DND-41 (cell line): Measurements from ENCODE around the gene DDX39A.
"Not testable (repeated sequence)": the region's sequence is repeated elsewhere in the genome, so short reads cannot be mapped to it uniquely, and the experiment has no call there.

Experiments used
- ATAC-seq: fragments of 200-7000 bp; cut with Tn5 transposase; 3 replicates; pipeline ENCODE4 v1.9.1; 2021; ENCODE audit warnings: low read depth; ENCODE audit not compliant: insufficient read depth
- DNase-seq: peaks from one replicate; pipeline ENCODE4 v3.0.0-alpha.2; 2020
- H2AFZ ChIP-seq: 2 replicates; pipeline ENCODE4 v1.6.0; 2012; ENCODE audit warnings: low read depth, low read length
- H3K27ac ChIP-seq: 2 replicates; pipeline ENCODE4 v1.5.1; 2012; ENCODE audit warnings: low read length, inconsistent platforms
- H3K27me3 ChIP-seq: fragments of 200-600 bp; sonication (generic); 2 replicates; pipeline ENCODE4 v1.6.0; 2012; ENCODE audit warnings: low read length, mild to moderate bottlenecking, inconsistent platforms; ENCODE audit not compliant: insufficient read depth, poor library complexity
- H3K36me3 ChIP-seq: 2 replicates; pipeline ENCODE4 v1.5.1; 2012; ENCODE audit warnings: low read length, inconsistent platforms; ENCODE audit not compliant: insufficient read depth
- H3K4me1 ChIP-seq: 2 replicates; pipeline ENCODE4 v1.5.1; 2012; ENCODE audit warnings: mild to moderate bottlenecking, low read length; ENCODE audit not compliant: insufficient read depth
- H3K4me2 ChIP-seq: 2 replicates; pipeline ENCODE4 v1.6.0; 2012; ENCODE audit warnings: mild to moderate bottlenecking, moderate library complexity, low read length, inconsistent platforms; ENCODE audit not compliant: insufficient read depth
- H3K4me3 ChIP-seq, 2 experiments: fragments of 200-600 bp in 1 of 2; shearing (Covaris generic) in 1 of 2; 2 replicates each; pipeline ENCODE4 v1.5.1; 2012 to 2016; ENCODE audit warnings: inconsistent platforms in 2 of 2, low read length in 2 of 2, mild to moderate bottlenecking in 2 of 2, low read depth in 1 of 2, moderate library complexity in 1 of 2
- H3K79me2 ChIP-seq: 2 replicates; pipeline ENCODE4 v1.6.0; 2012; ENCODE audit warnings: low read length, inconsistent platforms; ENCODE audit not compliant: insufficient read depth
- H3K9ac ChIP-seq: 2 replicates; pipeline ENCODE4 v1.6.0; 2012; ENCODE audit warnings: low read depth, mild to moderate bottlenecking, inconsistent platforms, low read length, moderate library complexity
- H3K9me3 ChIP-seq: 2 replicates; pipeline ENCODE4 v1.5.1; 2012; ENCODE audit warnings: low read length, moderate library complexity, mild to moderate bottlenecking, inconsistent platforms; ENCODE audit not compliant: insufficient read depth, severe bottlenecking
- H4K20me1 ChIP-seq: 2 replicates; pipeline ENCODE4 v1.6.0; 2012; ENCODE audit warnings: low read length; ENCODE audit not compliant: insufficient read depth
- EZH2 ChIP-seq: IDR thresholded peaks from 3 replicates; pipeline ENCODE4 v1.6.1; 2012; ENCODE audit warnings: borderline replicate concordance, low read depth, mild to moderate bottlenecking, moderate library complexity, low read length, inconsistent platforms; ENCODE audit not compliant: severe bottlenecking
- TF ChIP-seq, protein P1 (sequence below): IDR thresholded peaks from 2 replicates; pipeline ENCODE4 v1.5.1; 2012; ENCODE audit warnings: borderline replicate concordance, low read length, moderate library complexity, mild to moderate bottlenecking; ENCODE audit not compliant: poor library complexity, severe bottlenecking; ENCODE audit errors: extremely low read depth

The DDX39A gene

DNA sequence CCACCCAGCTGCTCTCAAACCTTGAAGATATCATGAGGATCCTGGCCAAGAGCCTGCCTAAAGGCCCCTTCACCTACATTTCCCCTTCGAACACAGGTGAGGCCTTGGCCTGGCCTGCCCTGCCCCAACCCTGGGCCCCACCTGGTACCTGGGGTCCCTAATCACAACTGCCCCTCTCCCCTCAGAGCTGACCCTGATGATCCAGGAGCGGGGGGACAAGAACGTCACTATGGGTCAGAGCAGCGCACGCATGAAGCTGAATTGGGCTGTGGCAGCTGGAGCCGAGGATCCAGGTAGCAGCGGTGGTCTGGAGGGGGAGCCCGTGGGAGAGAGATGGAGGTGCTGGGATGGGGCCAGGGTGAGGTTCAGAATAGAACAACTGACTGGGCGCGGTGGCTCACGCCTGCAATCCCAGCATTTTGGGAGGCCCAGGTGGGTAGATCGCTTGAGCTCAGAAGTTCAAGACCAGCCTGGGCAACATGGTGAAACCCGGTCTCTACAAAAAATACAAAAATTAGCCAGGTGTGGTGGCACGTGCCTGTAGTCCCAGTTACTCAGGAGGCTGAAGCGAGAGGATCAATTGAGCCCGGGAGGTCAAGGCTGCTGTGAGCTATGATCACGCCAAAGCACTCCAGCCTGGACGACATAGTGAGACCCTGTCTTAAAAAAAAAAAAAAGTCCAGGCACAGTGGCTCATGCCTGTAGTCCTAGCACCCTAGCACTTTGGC is 17.5 kb downstream of the DDX39A start:
- H3K27me3 ChIP-seq, result no peaks in the 10 kb centered on the region
- no peak overlapping the region for H3K4me3 ChIP-seq
- H3K36me3 ChIP-seq, result peaks cover 4% of the 10 kb centered on the region
- TF ChIP-seq, protein P1, sequence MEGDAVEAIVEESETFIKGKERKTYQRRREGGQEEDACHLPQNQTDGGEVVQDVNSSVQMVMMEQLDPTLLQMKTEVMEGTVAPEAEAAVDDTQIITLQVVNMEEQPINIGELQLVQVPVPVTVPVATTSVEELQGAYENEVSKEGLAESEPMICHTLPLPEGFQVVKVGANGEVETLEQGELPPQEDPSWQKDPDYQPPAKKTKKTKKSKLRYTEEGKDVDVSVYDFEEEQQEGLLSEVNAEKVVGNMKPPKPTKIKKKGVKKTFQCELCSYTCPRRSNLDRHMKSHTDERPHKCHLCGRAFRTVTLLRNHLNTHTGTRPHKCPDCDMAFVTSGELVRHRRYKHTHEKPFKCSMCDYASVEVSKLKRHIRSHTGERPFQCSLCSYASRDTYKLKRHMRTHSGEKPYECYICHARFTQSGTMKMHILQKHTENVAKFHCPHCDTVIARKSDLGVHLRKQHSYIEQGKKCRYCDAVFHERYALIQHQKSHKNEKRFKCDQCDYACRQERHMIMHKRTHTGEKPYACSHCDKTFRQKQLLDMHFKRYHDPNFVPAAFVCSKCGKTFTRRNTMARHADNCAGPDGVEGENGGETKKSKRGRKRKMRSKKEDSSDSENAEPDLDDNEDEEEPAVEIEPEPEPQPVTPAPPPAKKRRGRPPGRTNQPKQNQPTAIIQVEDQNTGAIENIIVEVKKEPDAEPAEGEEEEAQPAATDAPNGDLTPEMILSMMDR, result no peak
- no peak for TF ChIP-seq EZH2
- peaks cover 7% of the 10 kb centered on the region for H4K20me1 ChIP-seq
- no peaks in the 10 kb centered on the region for H3K9me3 ChIP-seq
- no peaks in the 10 kb centered on the region for H3K79me2 ChIP-seq
- H3K27ac ChIP-seq, result no peak overlapping the region
- DNase-seq (no peak), ATAC-seq (no peak)
- no peak overlapping the region for H3K9ac ChIP-seq
- H3K4me2 ChIP-seq, result no peak overlapping the region
- H3K4me1 ChIP-seq, result no peaks in the 10 kb centered on the region
- no peak overlapping the region for H2AFZ ChIP-seq

DNA sequence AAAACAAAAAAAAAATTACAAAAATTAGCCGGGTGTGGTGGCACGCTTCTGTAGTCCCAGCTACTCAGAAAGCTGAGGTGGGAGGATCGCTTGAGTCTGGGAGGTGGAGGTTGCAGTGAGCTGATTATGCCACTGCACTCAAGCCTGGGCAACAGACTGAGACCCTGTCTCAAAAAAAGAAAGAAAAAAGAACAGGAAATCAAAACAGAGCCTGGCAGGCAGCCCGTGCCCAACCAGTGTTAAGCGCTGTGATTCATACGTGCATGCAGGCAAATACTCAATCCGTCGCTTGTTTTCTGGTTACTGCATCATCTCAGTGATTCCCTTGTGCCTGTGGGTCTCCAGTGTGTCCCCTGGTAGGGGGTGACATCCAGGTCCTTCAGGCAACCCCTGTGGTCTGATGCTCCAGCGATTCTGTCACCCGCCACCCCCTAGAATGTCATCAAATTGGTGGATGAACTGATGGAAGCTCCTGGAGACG is 18.1 kb downstream of the DDX39A start:
- Histone ChIP-seq H3K27ac (no peak overlapping the region), H3K9ac (no peak overlapping the region), H2AFZ (no peak overlapping the region), H3K4me3 (no peak overlapping the region), H4K20me1 (peaks cover 2% of the 10 kb centered on the region), H3K9me3 (no peaks in the 10 kb centered on the region), H3K27me3 (no peaks in the 10 kb centered on the region), H3K79me2 (no peaks in the 10 kb centered on the region), H3K4me1 (no peaks in the 10 kb centered on the region), H3K4me2 (no peak overlapping the region), H3K36me3 (no peaks in the 10 kb centered on the region)
- TF ChIP-seq, protein P1, result no peak
- no peak for TF ChIP-seq EZH2
- DNase-seq, result no peak
- ATAC-seq, result no peak

DNA sequence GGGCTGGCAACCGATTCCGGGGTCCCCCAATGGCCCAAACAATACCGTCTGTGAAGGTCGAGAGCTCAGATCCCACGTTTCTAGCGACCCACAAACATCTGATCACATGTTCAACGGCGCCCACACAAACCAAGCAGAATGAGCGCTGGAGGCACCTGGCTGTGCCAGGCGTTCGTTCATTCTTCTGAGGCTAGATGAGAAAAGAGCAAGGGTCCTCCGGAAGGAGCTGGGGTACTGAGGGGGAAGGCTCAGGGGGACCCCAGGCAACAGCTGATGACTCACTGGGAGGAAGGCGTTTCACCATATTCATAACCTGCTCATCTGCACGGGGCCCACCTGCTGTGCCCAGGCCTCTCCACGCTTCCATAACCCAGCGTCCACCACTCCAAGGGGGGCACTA is 22.0 kb downstream of the DDX39A start:
- not testable (repeated sequence) for H3K27ac ChIP-seq, H3K9ac ChIP-seq, H4K20me1 ChIP-seq, H3K27me3 ChIP-seq, H3K4me3 ChIP-seq, H3K36me3 ChIP-seq, ATAC-seq, DNase-seq, H2AFZ ChIP-seq, H3K4me2 ChIP-seq, H3K79me2 ChIP-seq, H3K9me3 ChIP-seq, H3K4me1 ChIP-seq

DNA sequence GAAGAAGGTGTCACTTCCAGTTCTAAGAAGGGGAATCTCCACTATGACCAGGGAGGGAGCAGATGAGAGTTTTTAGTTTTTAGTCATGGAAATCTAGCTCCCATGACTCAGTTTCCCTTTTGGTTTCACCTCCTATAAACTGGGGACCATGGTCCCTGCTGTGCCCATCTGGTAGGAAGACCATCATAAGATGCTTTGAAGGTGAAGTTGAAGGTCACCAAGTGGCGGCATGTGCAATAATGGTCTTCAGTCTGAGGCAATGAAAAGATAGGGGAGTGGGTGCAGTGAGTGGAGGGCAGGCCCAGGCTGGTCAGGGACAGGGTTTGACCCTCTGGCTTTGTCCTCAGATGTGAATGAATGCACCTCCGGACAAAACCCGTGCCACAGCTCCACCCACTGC is 22.4 kb downstream of the DDX39A start:
- H3K4me2 ChIP-seq, H4K20me1 ChIP-seq, H3K36me3 ChIP-seq, H3K4me3 ChIP-seq, H2AFZ ChIP-seq, H3K27ac ChIP-seq, H3K79me2 ChIP-seq, DNase-seq, H3K9me3 ChIP-seq, H3K27me3 ChIP-seq, H3K4me1 ChIP-seq, ATAC-seq, H3K9ac ChIP-seq: not testable (repeated sequence)
